DMS 273 (cell line): ENCODE measurements around the gene RYR3.

ENCODE experiments used
- DNase-seq: peaks from one replicate; lab custom pipeline; 2025; ENCODE audit not compliant: unreplicated experiment; lab: John Stamatoyannopoulos, UW

Gene RYR3

GRCh38 chr15:33698126-33698525 is 387.4 kb downstream of the RYR3 start:
- DNase-seq: no peak

DNA sequence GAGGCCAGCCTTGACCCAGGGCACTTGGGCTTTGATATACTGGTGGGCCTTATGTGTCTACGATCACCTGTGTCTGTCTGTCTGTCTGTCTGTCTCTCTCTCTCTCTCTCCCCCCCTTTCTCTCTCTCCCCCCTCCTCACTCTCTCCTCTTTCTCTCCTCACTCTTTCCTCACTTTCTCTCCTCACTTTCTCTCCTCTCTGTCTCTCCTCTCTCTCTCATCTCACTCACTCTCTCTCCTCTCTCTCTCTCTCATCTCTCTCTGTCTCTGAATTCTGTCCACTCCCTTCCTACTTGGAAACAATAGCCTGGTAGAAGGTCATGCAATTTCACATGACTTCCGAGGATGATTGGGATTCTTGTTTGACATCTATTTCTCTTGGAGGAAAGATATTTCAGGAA is 388.4 kb downstream of the RYR3 start:
- no peak for DNase-seq

GRCh38 chr15:33699691-33700447 is 389.1 kb downstream of the RYR3 start:
- peak; percentile 28 for DNase-seq

DNA sequence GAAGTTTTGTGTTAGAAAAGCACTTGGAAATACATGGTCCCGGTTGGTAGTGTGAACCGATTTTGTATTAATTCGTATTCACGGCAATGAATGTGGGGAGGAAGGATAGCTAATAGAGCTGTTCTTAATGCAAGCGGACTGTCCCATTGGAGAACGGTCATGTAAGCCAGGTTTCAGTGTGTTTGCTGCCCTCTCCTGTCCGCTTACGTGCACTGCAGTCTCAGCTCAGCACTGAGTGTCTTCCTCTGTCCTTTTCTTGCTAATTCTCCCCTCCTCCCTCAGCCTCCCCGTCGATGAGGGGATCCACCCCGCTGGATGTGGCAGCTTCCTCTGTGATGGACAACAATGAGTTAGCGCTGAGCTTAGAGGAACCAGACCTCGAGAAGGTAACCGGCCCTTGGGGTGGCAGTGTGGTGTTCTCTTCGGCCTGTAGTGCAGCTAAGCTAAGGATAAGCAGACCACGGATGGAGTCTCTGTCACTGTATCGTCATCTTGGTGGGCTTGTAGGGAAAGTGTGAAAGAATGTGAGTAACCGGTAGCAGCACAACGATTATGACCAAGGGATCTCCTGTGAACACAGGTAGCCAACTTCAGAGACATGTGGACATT is 390.0 kb downstream of the RYR3 start:
- peak; percentile 77 for DNase-seq

GRCh38 chr15:33701304-33701696 is 390.5 kb downstream of the RYR3 start:
- DNase-seq: no peak

- DNase-seq: no peak
Measured at GRCh38 chr15:33706173-33706572, 395.4 kb downstream of the RYR3 start.

DNA sequence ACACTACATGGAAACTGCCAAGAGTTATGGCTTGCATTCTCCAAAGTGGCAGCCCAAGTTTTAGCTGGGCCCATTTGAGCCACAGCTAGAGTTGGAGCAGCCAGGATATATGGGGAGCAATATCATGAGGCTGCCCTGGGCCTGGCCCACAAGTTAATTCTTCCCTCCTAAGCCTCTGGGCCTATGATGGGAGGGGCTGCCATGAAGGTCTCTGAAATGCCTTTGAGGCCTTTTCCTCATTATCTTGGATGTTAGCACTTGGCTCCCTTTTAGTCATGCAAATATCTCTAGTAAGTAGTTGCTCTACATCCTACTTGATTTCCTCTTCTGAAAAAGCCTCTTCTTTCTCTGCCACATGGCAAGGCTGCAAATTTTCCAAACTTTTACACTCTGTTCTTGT is 400.0 kb downstream of the RYR3 start:
- DNase-seq: no peak

GRCh38 chr15:33716025-33716424 is 405.3 kb downstream of the RYR3 start:
- DNase-seq: no peak

DNA sequence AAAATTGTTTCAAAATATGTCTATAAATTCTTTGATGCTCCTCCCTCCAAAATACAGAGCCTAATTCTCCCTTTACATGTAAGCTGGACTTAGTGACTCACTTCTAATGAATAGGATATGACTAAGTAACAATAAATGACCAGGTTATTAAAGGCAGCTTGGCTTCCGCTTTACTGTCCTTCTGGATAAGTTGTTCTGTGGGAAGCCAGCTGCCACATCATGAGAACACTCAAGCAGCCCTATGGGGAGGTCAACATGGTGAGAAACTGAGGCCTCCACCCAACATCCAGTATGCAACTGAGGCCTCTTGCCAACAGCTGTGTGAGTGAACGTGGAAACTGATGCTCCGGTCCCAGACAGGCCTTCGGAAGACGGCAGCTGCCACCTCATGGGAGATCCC is 410.2 kb downstream of the RYR3 start:
- DNase-seq: peak; percentile 1

GRCh38 chr15:33722005-33722672 is 411.4 kb downstream of the RYR3 start:
- DNase-seq: peak; percentile 79

GRCh38 chr15:33722673-33723015 is 411.9 kb downstream of the RYR3 start:
- no peak for DNase-seq

GRCh38 chr15:33724321-33725036 is 413.7 kb downstream of the RYR3 start:
- DNase-seq: no peak

- DNase-seq: peak; percentile 34
Measured at GRCh38 chr15:33729653-33730052, 418.9 kb downstream of the RYR3 start.

- DNase-seq: no peak
Measured at GRCh38 chr15:33730815-33731214, 420.0 kb downstream of the RYR3 start.

DNA sequence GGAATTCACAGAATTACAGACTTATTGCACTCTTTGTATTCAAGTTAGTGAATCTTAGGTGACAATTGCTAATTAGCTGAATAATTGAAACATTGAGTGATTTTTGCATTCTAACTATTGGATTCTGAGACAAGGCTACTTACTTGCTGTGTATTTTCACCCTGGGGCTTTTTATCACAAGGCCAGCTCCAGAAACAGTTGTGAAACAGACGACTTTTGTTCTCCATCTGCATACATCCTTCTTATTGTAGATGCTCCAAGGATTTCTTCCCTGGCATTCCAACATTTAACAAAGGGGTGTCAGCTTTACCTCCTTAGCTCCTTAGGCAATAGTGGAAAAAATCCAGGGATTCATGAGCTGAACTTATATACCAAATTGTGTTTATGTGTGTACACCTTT is 424.4 kb downstream of the RYR3 start:
- DNase-seq: no peak

DNA sequence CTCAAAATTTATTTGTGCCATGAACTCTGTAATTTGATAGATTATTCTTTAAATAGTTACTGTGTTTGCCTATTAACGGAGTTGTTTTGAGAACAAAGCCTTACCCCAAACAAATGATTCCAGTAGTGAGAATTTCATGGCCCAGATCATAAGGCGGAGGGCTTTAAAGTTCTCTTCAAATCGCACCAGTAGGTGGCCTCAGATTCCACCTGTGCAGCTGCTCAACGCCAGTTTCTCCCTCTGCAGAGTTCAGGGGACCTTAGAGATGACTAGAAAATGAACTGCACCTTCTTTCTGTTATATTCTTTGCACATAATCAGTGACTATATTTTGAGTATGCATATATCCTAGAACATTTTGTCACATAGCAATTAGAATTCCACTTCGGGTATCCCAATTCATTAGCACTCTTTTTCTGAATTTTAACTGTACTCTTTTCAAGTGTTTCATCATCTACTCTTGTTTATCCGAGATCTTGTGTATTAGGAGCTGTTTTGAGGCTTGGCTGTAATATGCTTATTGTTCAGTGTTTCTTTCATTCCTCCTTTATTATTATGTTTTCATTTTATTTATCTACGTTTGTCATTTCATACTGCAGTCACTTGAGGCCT is 425.0 kb downstream of the RYR3 start:
- DNase-seq: peak; percentile 59

DNA sequence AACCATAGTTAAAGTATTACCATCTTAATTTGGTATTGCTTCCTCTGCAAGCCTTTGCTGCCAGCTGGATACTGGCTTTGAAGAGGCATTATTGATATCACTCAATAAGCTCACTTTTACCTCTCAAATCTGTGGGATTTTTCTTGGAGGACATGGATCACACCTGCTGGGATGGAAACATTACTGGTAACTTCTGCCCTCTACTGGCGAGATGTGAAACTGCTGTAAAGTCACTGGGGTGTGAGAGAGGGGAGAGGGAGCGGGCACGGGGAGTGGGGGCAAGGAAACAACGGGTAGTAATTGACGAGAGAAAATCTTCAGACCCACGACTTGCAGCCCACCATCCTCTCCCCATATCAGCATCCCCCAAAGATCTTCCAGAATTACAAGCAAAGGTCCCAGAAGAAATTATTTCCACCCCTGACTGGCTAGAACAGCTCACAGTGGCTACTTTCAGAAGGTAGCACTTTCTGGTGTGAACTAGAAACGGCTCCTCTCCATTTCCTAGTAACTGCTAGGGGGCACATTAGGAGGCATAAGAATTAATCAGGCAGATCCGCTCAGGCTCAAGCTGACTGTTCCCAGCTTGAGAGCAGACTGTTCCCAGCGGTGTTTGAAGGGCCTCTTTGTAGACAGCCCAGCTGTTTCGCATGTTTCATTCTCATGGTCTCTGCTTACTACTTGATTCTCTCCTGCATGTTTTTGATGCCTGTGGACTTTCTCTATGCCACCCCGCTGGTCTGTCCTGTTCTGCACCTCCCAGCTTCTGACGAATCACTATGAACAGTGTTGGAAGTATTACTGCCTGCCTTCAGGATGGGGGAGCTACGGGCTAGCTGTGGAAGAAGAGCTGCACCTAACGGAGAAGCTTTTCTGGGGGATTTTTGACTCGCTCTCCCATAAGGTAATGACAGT is 427.2 kb downstream of the RYR3 start:
- peak; percentile 60 for DNase-seq

DNA sequence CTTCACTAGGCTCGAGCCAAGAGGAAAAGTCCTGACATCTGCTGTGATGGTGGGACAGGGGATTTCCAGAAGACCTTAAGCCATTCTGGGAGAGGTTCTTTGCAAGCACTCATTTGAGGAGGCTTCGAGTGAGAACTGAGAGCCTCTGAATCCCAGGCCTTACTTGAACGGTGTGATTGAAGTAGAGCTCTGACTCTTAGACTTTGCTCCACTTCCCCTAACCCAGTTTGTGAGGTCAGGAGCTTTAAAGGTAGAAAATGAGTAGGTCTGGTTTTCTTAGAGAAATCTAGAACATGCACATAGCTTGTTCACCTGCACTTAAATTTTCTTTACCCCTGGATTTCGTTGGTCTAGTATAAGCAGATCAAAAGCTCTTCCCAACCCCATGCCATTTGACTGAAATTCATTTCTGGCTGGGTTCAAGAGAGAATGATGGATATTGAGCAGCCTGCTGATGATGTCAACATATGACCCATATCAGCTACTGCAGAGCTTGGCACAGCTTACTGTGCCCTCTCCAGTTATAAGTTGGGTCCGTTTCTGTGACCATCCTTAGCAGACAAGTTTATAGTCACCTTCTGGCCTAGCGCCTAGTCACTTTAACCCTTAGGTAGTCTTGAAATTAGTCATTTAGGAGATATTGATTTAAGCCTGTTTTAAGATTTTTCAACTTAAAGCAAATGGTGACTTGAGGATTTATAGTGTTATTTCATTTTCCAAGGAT is 428.3 kb downstream of the RYR3 start:
- no peak for DNase-seq

- DNase-seq: peak; percentile 43
Measured at GRCh38 chr15:33742306-33742705, 431.5 kb downstream of the RYR3 start.

DNA sequence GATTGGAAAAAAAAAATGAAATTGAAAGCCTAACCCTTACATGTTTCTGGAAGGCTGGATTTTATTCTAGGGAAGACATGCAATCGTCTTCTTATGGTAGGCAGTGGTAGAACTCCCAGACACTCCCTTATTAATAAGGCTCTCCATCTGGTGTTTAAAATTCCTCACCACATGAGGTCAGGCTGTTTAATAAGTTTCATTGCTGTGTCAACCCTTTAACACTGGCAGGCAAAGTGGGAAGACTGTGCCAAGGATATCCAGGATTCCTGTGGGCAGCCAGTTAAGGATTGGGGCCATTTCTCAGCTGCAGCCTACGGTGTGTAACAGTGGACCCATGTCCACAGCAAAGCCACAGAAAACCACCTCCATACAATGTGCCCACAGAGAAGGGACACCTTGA is 432.0 kb downstream of the RYR3 start:
- DNase-seq: peak; percentile 81
